GM21723 (cell line): ENCODE measurements around the gene LGALS9.

Experiments used
- ATAC-seq: cut with Tn5 transposase; IDR thresholded peaks from one replicate; pipeline ENCODE4 v1.9.1; 2021; ENCODE audit warnings: mild to moderate bottlenecking, moderate library complexity; ENCODE audit not compliant: unreplicated experiment

Gene LGALS9

DNA sequence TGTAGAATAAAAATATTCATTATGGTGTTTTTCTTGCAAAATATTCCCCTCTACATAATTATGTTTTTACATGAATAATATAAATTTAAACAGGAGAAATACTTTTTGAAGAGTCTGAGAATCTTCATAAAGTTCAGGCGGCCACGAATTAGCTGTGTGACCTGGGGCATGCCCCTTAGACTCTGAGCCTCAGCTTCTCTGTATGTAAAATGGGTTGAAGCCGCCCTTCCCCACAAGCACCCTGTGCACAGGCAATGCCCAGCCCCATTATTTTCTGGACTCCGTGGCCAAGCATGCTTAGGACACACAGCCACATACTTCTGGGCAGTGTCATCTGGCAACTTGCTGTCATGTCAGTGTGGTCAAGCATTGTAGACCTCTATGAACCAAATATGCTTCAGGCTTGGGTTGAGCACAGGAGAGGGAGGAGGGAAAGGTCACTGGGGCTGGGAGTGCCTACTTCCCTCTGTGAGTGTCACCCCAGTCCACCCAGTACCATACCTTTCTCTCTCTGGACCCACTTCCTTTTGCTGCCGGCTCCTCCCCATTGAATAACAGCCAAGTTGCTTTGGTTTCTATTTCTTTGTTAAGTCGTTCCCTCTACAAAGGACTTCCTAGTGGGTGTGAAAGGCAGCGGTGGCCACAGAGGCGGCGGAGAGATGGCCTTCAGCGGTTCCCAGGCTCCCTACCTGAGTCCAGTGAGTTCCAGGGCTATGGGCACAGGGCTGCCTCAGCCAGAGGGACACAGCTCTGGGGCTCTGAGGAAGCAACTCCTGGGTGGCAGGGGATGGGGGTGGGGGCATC, at the start of gene LGALS9:
Gene LGALS9 (plus strand): TSS at position 582 of the 804 bp plus-strand sequence. CDS start 78 bp downstream, at position 660.
- peak; percentile 58 for ATAC-seq

DNA sequence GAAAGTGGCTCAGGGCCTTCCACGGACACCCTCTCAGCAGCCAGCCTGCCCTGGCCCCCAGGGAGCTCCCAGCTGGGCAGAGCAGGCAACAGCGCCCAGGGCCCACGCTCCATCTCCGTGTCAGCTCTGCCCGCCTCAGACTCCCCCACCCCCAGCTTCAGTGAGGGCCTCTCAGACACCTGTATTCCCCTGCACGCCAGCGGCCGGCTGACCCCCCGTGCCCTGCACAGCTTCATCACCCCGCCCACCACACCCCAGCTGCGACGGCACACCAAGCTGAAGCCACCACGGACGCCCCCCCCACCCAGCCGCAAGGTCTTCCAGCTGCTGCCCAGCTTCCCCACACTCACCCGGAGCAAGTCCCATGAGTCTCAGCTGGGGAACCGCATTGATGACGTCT, 48.3 kb upstream of the LGALS9 start:
- no peak for ATAC-seq

DNA sequence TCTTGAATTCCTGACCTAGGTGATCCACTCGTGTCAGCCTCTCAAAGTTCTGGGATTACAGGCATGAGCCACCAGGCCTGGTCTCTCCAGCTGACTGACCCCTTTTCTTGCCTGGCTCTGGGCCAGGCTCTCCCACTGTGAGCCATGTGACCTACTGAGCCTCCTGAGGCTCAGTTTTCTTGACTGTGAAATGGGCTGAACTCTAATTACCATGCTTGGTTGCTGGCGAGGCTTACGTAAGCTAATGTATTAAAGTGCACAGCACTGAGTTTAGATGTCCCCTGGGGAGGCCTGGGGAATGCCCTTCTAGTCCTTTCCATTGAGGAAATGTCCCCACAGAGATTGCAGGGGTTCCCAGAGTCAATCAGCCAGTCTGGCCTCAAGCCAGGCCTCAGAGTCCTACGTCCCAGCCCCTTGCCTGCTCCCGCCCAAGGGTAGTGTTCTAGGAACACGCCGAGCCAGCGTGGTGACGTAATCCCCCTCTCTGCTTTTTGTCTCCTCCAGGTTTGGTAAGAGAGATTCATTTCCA, 45.8 kb upstream of the LGALS9 start:
- ATAC-seq, result no peak

DNA sequence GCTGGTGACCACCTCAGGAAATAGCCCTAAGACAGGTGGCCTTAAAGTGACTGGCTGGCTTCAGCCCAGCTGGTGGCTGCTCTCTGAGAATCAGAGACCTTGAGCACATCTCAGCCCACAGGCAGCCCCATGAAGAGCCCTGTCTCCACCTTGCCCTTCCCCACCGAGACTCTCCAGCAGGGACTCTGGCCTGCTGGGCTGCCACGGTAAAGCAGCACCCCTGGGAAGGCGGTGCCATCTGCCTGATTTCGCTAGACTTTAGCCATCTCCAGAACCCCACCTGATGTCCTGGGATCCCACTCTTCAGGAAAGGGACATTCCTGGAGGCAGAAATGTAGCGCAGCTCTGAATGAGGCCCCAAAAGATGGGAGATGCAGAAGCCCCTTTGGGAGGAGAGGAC, 45.2 kb upstream of the LGALS9 start:
- ATAC-seq, result no peak

DNA sequence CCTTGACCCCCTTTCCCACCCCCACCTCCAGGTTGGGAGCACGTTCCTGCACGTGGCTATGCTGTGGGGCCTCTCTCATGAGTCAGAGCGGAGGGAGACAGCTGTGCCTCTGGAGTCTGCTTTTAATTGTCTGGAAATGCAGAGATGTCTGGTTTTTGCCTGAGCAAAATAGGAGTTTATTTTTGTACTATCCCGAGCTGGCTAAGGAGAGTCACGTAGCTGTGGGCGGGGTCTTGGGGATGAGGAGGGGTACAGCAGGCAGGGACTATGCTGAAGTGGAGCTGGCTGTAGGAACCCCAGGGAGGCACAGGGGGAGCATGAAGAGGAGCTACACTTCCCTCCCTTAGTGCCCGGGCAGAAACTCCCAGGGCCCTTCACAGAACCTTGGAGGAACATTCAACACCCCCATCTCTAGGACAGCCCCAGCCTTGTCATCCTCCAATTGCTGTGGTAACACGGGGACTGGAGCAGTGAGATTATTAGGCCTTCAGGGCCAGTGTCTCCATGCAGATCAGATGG, 44.7 kb upstream of the LGALS9 start:
- ATAC-seq, result no peak

DNA sequence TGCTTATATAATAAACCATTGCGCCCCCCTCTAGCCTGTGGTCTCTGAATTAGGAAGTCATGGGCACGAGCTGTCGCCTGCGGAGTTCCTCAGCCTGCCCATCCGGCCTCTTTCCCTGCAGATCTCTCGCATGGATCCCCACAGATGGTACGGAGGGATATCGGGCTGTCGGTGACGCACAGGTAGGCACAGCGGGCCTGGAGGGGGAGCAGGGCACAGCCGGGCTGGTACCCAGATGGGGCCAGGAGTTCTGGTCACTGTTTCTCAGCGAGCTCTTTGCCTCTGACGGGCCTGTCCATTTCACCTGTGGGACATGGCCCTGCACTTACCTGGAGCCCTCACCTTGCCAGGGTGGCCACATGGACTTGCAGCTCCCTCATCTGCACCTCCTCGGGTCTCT, 42.6 kb upstream of the LGALS9 start:
- ATAC-seq, result no peak

DNA sequence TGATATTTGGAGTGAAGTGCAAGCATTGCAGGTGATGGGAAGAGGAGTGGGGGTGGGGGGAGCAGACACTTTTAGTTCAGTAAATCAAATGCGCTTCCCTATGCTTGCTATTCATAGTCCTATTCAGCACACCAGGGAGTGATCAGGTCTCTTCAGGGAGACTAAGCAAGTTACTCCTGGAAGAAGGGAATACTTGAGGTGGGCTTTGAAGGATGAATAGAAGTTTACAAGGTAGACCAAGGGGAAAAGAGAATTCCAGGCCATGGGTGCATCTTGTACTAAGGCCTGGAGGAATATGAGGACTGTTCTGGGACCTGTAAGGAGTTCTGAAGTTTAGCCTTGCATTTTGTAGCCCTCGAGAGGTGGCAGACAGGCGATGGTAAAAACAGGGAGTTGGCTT, 40.1 kb upstream of the LGALS9 start:
- ATAC-seq, result no peak

DNA sequence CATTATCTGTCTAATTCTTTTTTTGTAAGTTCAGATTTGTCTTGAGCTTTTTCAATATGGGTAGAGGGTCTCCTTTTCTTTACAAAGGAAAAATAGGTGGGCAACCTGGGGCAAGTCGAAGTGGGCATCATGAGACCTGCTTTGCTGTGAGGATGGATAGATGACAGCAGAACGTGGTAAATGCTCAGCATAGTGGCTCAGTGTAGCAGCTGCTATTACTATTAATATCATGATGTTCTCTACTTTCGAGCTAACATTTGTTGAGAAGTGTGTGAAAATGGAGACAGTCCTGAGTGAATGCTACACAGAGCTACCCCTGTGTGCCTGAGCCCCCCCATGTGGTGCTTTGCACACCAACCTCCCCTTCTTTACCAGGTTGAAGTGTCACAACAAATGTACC, 39.0 kb upstream of the LGALS9 start:
- no peak for ATAC-seq

DNA sequence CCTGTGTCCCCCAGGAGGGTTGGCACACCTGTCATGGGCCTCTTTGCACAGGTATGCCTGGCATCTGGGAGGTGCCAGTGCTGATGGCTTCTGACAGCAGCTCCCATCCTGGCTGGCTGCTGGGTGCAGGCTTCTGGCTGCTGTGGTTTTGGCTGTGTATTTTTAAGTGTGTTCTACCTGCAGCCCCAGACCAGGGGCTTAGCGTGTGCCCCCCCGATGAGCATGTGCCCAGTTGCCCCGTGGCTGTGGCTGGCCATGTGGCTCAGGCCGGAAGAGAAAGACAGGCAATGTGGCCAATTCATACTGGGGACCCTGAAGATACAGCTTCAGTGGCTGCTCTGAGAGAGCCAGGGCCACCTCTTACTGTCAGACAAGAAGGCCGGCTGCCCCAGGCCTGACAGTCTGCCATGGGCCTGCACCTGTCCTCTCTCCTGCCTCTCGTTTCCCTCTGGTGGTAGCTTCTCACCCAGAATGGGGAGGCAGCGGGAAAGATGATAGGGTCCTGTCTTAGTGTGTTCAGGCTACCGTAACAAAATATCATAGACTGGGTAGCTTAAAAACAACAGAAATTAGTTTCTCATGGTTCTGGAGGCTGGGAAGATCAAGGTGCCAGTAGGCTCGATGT, 37.6 kb upstream of the LGALS9 start:
- ATAC-seq, result no peak

DNA sequence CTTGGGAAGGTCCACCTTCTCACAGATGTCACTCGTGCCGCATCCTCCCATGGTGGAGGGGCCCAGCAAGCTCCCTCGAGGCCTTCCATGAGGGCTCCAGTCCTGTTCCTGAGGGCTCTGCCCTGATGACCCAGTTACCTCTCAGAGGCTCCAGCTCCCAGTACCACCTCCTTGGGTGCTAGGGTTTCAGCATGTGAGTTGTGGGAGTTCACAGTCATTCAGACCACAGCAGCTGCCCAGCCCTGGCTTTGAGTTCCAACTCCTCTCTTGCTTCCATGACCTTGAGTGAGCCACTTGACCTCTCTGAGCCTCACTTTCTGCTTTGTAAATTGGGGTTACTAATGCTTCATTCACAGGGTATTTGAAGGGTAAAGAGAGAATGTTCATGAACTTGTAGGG, 37.1 kb upstream of the LGALS9 start:
- ATAC-seq, result no peak

DNA sequence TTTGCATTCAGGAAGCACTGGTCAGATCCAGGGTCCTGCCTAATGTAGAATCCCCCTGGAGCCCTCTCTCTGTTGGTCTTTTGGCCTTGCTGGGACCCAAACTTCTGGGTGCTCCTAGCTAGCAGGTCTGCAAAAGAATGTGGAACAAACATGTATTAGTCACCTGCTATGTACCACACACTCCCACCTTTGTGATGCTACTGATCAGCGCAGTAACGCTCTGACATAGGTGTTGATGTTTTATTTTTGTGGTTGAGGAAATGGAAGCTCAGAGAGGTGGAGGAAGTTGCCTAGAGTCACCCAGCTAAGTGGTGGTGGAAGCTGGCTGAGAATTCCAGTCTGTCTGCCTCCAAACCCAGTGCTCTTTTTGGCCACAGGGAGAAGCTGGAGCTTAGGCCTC, 35.8 kb upstream of the LGALS9 start:
- ATAC-seq, result no peak

DNA sequence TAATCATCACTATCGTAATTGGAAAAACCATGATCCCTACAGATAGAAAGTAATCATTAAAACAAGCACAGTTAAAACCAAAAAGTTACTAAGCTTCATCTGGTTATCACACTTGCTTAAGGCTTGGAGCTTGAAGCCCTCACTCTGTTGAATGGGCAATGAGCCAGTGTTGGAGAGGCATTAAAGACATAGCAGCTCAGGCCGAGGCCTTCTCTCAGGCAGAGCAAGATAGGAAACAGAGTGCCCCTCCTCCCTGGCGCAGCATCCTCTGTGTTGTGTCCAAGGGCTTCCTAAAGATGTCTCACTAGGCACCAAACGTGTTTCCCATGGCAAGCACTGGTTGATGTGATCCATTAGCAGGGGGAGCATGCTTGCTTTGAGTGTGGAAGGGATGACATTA, 34.9 kb upstream of the LGALS9 start:
- ATAC-seq, result no peak

DNA sequence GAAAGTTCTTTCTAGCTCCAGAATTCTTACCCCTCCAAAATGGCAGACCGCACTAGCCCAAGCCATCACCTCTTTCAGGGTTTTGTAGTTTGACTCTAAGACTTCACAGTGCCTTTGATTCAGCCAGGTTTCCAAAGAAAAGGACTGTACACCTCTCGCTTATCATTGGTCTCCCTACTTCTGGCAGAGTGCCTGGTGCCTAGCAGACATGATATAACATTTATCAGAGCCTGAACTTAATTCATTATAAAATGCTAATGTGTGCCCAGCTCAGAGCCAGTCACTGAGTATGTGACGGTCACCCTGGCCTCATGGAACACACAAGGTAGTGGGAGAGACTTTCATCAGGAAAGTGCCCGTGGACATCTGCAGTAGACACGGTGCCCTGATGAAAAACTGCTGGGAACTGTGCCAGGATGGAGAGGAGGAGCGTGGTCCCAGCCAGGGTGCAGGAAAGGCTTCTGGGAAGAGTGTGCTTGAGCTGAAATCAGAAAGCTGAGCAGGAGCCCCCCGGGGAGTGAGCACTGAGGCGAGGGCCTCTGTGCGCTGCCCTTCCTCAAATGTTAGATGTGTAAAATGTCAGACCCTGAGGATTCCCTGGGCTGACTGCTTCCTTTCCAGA, 34.3 kb upstream of the LGALS9 start:
- no peak for ATAC-seq

DNA sequence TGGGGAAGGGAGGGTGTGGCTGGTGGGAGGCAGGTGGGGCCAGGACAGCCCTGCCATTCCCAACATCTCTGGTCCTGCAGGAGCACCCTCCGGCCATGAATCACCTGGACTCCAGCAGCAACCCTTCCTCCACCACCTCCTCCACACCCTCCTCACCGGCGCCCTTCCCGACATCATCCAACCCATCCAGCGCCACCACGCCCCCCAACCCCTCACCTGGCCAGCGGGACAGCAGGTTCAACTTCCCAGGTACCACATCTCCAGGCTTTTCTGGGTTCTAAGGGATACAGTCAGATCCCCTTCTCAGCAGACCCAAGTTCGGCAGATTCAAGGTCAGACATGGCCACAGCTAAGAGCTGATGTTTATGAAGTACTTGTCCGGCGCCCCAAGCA, 33.8 kb upstream of the LGALS9 start:
- ATAC-seq, result no peak

DNA sequence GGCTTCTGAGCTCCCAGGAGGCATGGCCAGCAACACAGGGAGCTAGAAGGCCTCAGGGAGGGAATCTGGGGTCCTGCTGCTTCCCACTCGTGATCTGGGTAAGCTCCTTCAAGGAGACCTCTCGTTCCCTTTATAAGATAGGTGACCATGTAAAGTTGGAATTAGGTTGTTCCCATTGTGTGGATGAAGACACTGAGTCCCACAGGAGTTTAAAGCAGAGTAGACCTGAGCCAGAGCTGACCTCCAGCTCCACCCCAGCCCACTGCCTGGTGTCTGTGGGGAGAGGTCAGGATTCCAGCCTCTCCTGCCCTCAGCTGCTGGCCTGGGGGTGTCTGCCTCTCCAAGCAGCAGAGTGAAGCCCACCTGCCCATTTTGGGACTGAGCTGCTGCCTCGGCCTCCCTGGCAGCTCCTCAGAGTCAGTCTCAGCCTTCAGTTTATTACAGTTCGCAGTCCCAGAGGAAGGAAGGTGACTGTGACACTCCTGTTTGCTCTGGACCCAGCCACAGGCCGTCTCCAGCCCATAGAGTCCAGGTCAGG, 33.1 kb upstream of the LGALS9 start:
- ATAC-seq, result no peak

DNA sequence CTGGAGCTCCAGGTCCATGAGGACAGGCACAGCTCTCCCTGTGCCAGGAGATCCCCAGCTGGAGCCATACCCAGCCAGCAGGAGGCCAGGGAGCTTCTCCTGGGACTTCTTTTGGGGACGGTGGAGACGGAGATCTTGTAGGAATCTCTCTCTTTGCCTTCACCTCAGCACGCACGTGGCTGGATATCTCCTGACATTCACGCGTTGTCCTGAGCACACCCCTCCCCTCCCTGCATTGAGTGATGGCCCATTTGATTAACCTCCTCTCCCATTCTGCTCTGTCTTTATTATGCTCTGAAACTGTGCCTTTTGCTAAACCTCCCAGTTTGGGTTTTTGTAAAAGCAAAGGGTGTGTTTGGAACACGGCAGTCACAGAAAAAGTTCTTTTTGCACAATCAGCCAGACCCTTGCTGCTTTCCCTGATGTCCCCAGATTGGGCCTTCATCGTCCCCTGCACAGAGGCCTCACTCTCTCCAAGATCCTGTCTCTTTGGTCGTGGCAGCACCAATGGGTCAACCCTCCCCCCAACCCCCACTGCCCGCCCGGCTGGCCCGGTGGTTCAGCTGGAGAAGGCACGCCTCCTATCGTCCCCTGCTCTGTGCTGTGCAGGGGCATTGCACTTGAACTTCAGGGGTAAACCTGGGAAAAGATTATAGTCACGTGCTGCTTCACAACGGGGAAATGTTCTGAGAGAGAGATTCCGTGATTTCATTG, 32.5 kb upstream of the LGALS9 start:
- ATAC-seq, result no peak

DNA sequence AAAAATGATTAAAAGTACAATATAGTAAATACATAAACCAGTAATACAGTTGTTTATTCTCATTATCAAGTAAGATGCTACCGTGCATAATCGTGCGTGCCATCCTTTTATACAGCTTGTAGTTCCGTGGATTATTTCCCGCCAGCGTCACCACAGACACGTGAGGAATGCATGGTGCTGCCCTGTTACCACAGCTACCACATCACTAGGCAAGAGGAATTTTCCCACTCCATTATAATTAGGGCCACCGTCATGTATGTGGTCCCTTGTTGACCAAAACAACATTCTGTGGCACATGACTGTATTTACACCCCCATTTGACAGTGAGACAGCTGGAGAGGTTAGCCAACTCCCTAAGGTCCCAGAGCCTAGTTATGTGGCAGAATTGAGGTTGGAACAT, 30.5 kb upstream of the LGALS9 start:
- no peak for ATAC-seq

DNA sequence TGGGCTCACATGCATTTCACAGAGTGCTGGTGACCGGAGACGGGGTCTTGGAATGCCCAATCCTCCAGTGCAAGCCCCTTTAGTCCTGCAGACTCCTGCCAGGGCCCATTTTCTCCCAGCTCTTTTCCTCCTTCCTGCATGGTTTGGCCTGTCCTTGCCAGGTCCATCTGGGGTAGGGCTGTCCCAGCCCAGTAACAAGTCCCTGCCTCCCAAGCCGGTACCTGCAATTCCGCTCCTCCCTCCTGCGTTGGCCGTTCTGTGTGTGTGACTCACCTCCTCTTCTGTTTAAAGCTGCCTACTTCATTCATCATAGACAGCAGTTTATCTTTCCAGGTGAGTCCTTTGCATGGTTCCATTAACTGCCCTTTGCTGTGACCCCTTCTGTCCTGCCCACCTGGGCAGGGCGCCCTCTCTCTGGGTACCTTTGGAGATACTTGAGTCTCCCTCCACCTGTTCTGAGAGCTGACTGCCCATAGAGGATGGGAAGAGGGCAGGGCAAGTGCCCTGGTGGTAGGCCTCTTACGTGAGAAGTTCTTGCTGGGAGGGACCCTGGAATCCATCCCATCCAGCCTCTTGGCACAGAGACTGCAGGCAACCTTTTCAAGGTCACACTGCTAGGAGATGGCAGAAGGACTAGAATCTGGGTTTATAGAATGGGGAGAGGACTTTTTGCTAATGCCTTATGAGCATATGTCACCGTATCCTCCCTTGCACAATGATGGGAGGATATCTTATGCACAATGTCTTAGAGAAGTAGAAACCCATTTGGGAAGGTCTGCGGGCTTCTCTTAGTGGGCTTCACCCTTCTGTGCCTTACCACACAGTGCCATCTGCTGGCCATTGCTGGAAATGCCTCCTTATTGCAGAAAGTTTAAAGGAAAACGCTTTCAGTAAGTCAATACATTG, 29.7 kb upstream of the LGALS9 start:
- no peak for ATAC-seq

DNA sequence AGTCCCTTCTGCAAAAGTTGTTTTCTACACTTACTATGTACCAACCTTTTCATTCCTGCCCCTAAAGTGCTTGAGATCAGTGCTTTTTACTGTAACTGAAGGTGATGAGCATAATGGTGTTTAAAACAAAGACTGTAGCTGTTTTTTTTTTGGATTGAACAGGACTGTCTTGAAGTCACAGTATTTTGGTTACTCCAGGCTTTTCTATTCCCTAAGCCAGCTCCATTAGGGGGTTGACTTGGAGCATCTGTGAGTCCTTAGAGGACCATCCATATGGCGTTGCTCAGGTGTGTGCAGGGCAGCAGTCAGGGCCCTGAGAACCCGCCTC, 29.0 kb upstream of the LGALS9 start:
- ATAC-seq, result no peak
